SJCRH30 (cell line): ENCODE measurements around the gene ODF2L. TPM values are rescaled to one million over a fixed set of nuclear protein-coding genes. Genes with fewer than 3 reads are reported as not detected.

ENCODE experiments used
- DNase-seq, 2 experiments: peaks; one replicate each; pipeline ENCODE4 v3.0.0-alpha.2; 2015 to 2020
- H3K27ac ChIP-seq: fragments of 250-450 bp; sonication (Bioruptor Pico); 2 replicates; pipeline ENCODE4 v1.5.1; 2020; ENCODE audit warnings: mild to moderate bottlenecking, moderate library complexity
- H3K27me3 ChIP-seq: fragments of 250-450 bp; sonication (Bioruptor Pico); 2 replicates; pipeline ENCODE4 v1.5.1; 2020; ENCODE audit warnings: mild to moderate bottlenecking, moderate library complexity
- H3K36me3 ChIP-seq: fragments of 250-450 bp; sonication (Bioruptor Pico); 2 replicates; pipeline ENCODE4 v1.5.1; 2020; ENCODE audit warnings: mild to moderate bottlenecking, moderate library complexity
- H3K4me1 ChIP-seq: fragments of 250-450 bp; sonication (Bioruptor Pico); 2 replicates; pipeline ENCODE4 v1.5.1; 2020; ENCODE audit warnings: mild to moderate bottlenecking, moderate library complexity
- H3K4me3 ChIP-seq: fragments of 250-450 bp; sonication (Bioruptor Pico); 2 replicates; pipeline ENCODE4 v1.5.1; 2020; ENCODE audit warnings: mild to moderate bottlenecking, moderate library complexity
- H3K9me3 ChIP-seq: fragments of 250-450 bp; sonication (Bioruptor Pico); replicated peaks from 2 replicates; pipeline ENCODE4 v1.5.1; 2020; ENCODE audit warnings: mild to moderate bottlenecking, moderate library complexity
- total RNA-seq: library from RNA; depleted of rRNA; stranded (reverse); fragments of >200 nt; shearing (Covaris generic); gene quantifications from 2 replicates; pipeline ENCODE4 v1.2.3, GENCODE V29; 2014; rRNA removed

ODF2L gene, protein sequence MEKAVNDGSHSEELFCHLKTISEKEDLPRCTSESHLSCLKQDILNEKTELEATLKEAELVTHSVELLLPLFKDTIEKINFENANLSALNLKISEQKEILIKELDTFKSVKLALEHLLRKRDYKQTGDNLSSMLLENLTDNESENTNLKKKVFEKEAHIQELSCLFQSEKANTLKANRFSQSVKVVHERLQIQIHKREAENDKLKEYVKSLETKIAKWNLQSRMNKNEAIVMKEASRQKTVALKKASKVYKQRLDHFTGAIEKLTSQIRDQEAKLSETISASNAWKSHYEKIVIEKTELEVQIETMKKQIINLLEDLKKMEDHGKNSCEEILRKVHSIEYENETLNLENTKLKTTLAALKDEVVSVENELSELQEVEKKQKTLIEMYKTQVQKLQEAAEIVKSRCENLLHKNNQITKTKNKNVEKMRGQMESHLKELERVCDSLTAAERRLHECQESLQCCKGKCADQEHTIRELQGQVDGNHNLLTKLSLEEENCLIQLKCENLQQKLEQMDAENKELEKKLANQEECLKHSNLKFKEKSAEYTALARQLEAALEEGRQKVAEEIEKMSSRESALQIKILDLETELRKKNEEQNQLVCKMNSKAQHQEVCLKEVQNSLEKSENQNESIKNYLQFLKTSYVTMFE
- 20.7 and 25.3 TPM in 2 replicates for total RNA-seq

DNA sequence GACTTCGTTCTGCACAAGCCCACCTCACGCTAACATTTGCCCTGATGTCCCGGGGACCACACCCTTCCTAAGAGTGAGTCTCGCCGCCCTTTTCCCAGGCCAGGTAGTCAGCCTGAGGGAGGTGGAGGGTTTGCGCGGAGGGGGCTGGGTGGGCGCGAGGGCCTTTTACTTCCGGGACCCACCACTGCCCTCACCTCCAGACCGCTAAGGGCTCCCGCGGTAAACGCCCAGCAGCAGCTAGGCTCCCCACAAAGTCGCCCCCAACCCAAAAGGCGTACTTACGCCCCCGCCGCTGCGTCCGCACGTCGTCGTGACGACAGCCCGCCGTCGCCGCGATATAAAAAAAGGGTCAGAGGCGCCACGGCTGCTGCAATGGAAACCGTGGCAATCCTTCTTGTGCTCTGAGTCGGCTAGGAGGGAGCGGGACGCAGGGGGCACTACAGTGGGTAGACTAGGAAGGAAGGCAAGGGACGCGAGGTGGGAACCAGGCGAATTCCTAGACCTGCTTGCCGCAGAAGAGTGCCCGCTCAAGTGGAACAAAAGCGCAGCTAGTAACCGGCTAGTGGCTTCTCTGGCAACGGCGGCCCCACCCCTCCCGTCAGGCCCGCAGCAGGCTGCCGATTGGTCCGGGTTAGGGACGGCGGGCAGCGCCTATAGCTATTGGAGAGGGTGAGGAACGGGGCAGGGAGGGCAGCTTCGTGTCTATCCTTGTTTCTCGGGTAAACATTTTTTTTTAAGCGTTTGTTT is at the start of gene ODF2L:
Gene ODF2L (minus strand): TSS at position 573 of the 747 bp plus-strand sequence. CDS start 9,296 bp downstream, outside the sequence.
- Histone ChIP-seq H3K27ac (peak within 1 kb of the TSS; percentile 56), H3K9me3 (no peaks in the 10 kb centered on the region), H3K36me3 (no peaks in the 10 kb centered on the region), H3K27me3 (no peaks in the 10 kb centered on the region), H3K4me1 (peaks cover 6% of the 10 kb centered on the region; the same call in 1 of the 2 replicates), H3K4me3 (peak within 1 kb of the TSS; percentile 76)
- DNase-seq: peak; percentile 85 to 87

DNA sequence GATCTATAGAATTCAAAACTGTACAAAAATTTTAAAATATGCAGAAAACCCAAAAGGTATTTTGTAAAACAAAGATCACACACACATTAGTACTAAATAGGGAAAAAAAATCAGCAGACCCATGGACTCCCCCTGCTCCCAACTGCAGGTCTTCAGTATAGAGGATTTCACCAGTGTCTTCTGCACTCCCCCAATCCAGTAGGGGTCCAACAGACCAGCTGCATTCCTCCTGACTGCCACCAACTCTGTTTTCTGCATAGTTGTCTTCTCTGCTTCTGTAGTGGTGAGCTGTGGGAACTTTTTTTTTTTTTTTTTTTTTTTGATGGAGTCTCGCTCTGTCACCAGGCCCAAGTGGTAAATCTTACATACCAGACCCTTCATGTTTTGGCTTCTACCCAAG is 49.8 kb upstream of the ODF2L start:
- Histone ChIP-seq H3K27ac (no peak overlapping the region), H3K27me3 (0 out of 2 replicates have a peak, but pooled peaks cover 5% of the 10 kb centered on the region), H3K9me3 (no peaks in the 10 kb centered on the region), H3K4me1 (no peaks in the 10 kb centered on the region), H3K4me3 (no peak overlapping the region), H3K36me3 (no peaks in the 10 kb centered on the region)
- no peak for DNase-seq

DNA sequence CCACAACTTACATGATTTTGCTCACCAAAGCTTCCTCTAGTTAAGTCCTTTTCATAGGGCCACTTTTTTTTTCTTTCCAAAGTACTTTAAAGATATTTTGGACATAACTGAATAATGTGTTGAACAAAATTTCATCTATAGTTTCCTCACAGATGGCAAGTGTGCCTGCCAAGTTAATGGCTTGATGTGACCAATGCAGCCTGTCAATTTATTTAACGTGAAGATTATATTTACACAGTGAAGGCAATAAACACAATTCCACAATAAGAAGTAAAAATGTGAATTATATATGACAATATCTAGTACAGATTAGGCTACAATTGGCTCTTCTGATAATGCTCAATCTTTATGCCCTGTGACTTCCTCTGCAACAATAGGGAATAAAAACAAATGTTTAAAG is 45.9 kb upstream of the ODF2L start:
- no peak for DNase-seq
- no peaks in the 10 kb centered on the region for H3K4me1 ChIP-seq
- 0 out of 2 replicates have a peak, but pooled peaks cover 7% of the 10 kb centered on the region for H3K27me3 ChIP-seq
- H3K9me3 ChIP-seq: no peaks in the 10 kb centered on the region
- no peak overlapping the region for H3K27ac ChIP-seq
- no peaks in the 10 kb centered on the region for H3K36me3 ChIP-seq
- H3K4me3 ChIP-seq: no peak overlapping the region

DNA sequence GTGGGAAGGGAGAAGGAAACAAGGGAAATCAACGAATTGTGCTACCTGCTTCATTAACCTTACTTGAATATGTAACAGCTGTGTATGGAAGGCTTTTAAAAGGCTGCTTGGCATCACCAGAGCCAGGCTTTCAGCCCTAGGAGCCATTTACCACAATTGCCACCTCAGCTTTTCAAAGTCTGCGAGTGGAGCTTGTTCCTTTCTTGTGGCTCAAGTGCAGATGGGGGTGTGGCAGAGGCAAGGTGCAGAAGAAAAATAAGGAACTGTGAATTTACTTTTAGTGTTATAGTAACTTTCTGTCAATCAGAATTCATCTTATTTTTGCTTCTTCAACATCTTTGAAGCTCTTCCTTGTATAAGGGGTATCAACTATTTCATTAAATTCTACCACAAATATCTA is 45.5 kb upstream of the ODF2L start:
- Histone ChIP-seq H3K27ac (no peak overlapping the region), H3K36me3 (no peaks in the 10 kb centered on the region), H3K9me3 (no peaks in the 10 kb centered on the region), H3K4me3 (no peak overlapping the region), H3K27me3 (0 out of 2 replicates have a peak, but pooled peaks cover 7% of the 10 kb centered on the region), H3K4me1 (no peaks in the 10 kb centered on the region)
- no peak for DNase-seq

DNA sequence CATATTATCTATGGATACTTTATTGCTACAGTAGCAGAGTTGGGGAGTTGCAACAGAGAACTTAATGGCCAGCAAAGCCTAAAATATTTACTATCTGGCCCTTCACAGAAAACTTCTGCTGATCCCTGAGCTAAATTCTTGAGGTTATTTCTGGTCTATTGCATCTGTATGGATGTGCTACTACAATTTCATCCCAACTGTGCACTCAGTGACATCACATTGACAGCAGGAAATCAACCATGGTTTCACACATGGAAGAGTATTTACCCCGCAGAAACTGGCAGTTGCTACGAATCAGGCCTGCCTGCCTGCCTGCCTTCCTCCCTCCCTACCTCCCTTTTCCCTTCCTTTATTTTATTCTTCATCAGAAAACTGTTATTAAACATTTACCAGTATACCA is 39.9 kb upstream of the ODF2L start:
- Histone ChIP-seq H3K27ac (no peak overlapping the region), H3K27me3 (0 out of 2 replicates have a peak, but pooled peaks cover 4% of the 10 kb centered on the region), H3K4me1 (0 out of 2 replicates have a peak, but pooled peaks cover 7% of the 10 kb centered on the region), H3K36me3 (no peaks in the 10 kb centered on the region), H3K4me3 (no peak overlapping the region), H3K9me3 (no peaks in the 10 kb centered on the region)
- DNase-seq: peak; percentile 9 to 43

DNA sequence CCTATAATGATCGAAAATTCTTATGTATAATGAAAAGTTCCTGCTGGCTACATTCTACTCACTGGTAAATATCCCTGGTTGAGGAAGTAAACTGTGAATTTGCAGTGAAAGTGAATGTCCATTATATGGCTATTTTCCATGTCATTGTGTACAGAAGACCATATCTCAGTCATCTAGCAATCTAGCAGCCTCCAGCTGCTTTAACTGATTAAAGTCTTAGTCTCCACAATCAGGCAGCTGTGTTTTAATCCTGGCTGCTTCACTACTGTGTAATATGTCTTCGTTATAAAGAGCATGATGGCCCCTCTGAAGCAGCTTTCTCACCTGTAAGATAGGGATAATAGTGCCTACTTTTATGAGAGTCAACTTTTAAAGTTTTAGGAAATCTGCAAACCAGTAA is 39.2 kb upstream of the ODF2L start:
- peak; percentile 8 to 47 for DNase-seq
- no peak overlapping the region for H3K27ac ChIP-seq
- no peaks in the 10 kb centered on the region for H3K27me3 ChIP-seq

DNA sequence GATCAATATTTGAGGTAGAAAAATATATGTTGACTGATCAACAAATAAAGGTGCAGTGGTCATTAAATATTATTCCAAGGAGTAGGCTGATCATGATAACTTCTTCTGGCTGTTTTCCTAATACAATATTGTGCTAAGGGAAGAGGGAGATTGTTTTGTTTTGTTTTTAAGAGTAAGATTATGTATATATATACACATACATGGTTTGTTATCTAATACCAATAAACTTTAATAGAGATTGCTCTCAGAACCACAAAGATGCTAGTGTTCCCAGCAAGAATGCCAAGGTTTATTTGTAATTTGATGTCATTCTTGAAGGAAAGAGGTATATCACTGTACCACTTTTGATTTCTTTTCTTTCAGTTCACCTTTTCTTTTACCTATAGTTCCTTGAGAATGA is 37.9 kb upstream of the ODF2L start:
- Histone ChIP-seq H3K9me3 (no peaks in the 10 kb centered on the region), H3K4me1 (0 out of 2 replicates have a peak, but pooled peaks cover 10% of the 10 kb centered on the region), H3K27me3 (no peaks in the 10 kb centered on the region), H3K4me3 (no peak overlapping the region), H3K36me3 (no peaks in the 10 kb centered on the region), H3K27ac (no peak overlapping the region)
- DNase-seq: no peak

More for the DNA sequence above, 39.2 kb upstream of the ODF2L start:
- Histone ChIP-seq H3K4me3 (no peak overlapping the region), H3K9me3 (no peaks in the 10 kb centered on the region), H3K4me1 (0 out of 2 replicates have a peak, but pooled peaks cover 7% of the 10 kb centered on the region), H3K36me3 (no peaks in the 10 kb centered on the region)

DNA sequence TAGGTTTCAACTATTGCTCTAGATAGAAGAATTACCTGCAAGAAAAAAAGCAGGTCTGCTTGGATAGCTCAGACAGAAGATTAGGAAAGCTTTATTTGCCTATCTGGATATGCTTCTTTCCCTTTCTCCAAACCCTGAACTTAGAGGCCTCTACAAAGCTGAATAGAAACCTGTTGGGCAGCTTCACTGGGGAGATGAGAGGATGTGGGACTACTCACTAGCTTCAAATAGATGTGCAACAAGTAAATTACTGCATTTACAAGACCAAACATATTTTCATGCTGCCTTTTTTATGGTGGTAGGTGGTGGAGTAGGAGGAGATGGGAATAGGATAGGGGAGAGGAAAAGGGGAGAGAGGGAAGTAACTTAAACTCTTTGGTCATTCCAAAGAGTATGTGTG is 34.3 kb upstream of the ODF2L start:
- Histone ChIP-seq H3K4me3 (no peak overlapping the region), H3K27ac (no peak overlapping the region), H3K27me3 (no peaks in the 10 kb centered on the region), H3K36me3 (no peaks in the 10 kb centered on the region), H3K4me1 (0 out of 2 replicates have a peak, but pooled peaks cover 3% of the 10 kb centered on the region), H3K9me3 (no peaks in the 10 kb centered on the region)
- DNase-seq: no peak

DNA sequence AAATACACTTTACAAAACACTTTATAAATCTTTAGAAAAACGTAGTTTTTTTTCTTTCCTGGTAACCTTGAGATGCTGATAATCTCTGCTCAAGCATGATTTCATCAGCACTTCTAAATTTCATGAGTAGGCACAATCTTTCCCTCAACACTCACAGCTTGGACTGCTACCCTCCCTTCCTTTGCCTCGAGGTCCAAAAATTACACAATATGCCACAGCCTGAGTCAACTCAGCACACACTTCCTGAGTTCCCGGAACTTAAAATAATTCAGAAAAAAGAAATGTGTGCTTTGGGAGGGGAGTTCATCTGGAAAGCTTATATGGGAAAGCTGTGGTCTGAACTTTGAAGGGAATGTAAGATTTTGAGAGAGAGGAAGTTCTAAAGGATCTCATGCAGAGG is 33.7 kb upstream of the ODF2L start:
- H3K9me3 ChIP-seq: no peaks in the 10 kb centered on the region
- H3K4me3 ChIP-seq: no peak overlapping the region
- no peak overlapping the region for H3K27ac ChIP-seq
- DNase-seq: no peak
- no peaks in the 10 kb centered on the region for H3K36me3 ChIP-seq
- H3K27me3 ChIP-seq: no peaks in the 10 kb centered on the region
- H3K4me1 ChIP-seq: 0 out of 2 replicates have a peak, but pooled peaks cover 3% of the 10 kb centered on the region

DNA sequence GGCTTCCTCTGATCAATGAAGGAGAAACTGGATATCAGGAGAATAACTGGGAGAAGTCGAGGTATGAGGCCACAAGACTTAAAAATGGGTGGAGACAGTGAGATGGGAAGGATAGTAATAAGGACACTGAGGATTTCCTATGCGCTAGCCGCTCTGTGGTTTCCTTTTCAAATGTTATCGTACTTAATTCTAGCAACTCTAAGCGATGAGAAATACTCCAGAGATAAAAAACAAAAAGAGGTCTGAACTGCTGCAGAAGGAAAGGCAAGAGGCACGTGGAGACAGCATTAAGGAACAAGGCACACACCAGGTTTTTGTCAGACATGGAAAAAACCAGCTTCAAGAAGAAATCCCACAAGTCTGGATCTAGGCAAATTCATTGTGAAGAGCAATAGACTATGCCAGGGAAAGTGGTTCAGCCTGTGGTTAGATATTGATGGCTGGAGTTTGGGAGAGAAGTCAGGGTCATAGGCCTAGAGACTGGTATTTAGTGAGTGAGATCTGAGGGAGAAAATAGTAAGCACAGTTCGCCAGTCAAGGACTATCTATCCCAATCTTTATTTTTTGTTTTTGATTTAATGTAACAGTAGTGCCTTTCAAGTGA is 33.1 kb upstream of the ODF2L start:
- no peaks in the 10 kb centered on the region for H3K9me3 ChIP-seq
- H3K4me1 ChIP-seq: 0 out of 2 replicates have a peak, but pooled peaks cover 3% of the 10 kb centered on the region
- H3K27ac ChIP-seq: no peak overlapping the region
- H3K36me3 ChIP-seq: no peaks in the 10 kb centered on the region
- no peaks in the 10 kb centered on the region for H3K27me3 ChIP-seq
- no peak for DNase-seq
- no peak overlapping the region for H3K4me3 ChIP-seq

DNA sequence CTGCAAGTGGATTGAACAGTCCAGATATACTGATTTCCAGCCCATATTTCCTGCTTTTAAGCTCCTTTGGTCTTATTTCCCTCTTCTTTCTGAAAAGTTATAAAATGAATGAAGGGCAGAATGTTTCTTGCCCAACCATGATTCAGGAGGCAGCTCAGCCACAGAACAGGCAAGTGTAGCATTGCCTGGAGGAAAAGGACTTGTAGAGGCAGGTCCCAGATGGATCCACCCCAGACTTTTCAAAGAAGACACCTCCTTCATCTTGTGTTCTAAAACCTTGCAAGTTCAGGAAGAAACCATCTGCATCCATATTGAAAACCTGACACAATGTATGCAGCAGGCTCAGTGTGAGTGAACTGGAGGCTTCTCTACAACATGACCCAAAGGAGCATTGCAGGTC is 27.8 kb upstream of the ODF2L start, which contains the start of gene CLCA2:
Gene CLCA2 (plus strand): TSS at position 299 of the 400 bp plus-strand sequence. CDS start 77 bp downstream, at position 376.
- DNase-seq: no peak
- Histone ChIP-seq H3K36me3 (no peaks in the 10 kb centered on the region), H3K4me1 (no peaks in the 10 kb centered on the region), H3K4me3 (no peak within 1 kb of the TSS), H3K27ac (no peak within 1 kb of the TSS), H3K27me3 (no peaks in the 10 kb centered on the region), H3K9me3 (no peaks in the 10 kb centered on the region)

DNA sequence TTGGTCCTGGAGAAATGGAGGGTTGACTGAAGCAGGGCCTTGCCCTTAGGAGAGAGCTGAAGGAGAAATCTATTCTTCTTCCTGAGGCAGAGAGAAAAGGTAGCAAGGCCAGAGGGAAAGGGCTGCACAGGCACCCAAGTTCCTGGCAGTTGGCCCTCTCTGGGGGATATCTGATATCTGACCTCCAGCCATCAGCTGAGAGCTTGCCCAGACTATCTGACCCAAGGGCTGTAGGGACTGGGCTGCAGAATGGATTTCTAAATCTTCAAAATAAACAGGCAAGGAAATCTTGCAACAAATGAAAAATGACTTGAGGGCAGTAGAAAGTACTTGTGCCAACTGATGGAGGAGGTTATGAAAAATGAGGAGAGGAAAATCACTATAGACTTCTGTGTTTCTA is 27.4 kb upstream of the ODF2L start:
- DNase-seq: no peak
- H3K4me1 ChIP-seq: no peaks in the 10 kb centered on the region
- no peak overlapping the region for H3K4me3 ChIP-seq
- H3K27me3 ChIP-seq: no peaks in the 10 kb centered on the region
- no peaks in the 10 kb centered on the region for H3K36me3 ChIP-seq
- no peak overlapping the region for H3K27ac ChIP-seq
- H3K9me3 ChIP-seq: no peaks in the 10 kb centered on the region

DNA sequence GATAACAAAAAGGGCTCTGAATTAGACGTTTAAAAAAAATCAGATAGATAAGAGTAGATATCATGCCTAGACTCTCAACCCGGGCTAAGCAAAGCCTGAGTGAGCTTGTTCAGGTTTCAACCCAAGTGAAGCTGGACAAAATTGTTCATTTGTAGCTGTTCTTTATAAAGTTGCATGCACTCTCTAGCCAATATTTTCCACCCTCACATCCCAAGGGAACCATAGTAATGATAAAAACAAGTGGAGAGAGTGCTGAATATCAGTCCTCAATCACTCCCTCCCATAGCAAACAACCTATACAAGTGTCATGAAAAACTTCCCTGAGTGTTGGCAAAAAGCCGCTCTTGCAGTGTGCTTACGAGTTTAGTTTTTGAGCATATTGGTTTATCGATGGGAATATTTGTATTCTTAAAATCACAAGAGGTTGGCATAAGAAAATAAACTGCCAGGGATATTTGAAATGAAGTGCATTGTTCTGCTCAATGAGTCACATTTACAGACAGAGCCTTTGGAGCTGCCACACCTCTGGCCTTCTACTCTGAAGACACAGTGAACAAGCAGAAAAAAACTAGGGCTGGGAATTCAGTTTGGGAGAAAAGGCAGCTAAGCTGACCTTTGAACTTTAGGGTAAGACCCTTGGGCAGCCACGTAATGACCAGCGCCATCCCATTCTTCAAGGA is 25.6 kb upstream of the ODF2L start:
- DNase-seq: no peak
- no peak overlapping the region for H3K27ac ChIP-seq
- H3K27me3 ChIP-seq: no peaks in the 10 kb centered on the region

More for the DNA sequence above, 25.6 kb upstream of the ODF2L start:
- Histone ChIP-seq H3K4me1 (no peaks in the 10 kb centered on the region), H3K36me3 (no peaks in the 10 kb centered on the region), H3K9me3 (no peaks in the 10 kb centered on the region), H3K4me3 (no peak overlapping the region)
